EL (cell line): ENCODE measurements around the gene LNP1.
"Not testable (repeated sequence)": the region's sequence is repeated elsewhere in the genome, so short reads cannot be mapped to it uniquely, and the experiment has no call there.

Experiments
- DNase-seq: peaks from one replicate; pipeline ENCODE4 v3.0.0-alpha.2; 2016

The LNP1 gene

GRCh38 chr3:100437721-100438622, 36.6 kb downstream of the LNP1 start:
- no peak for DNase-seq

- no peak for DNase-seq
Observed at GRCh38 chr3:100438623-100438974, 37.3 kb downstream of the LNP1 start.

GRCh38 chr3:100440895-100441294, 39.6 kb downstream of the LNP1 start:
- no peak for DNase-seq

- no peak for DNase-seq
Observed at GRCh38 chr3:100443690-100444089, 42.4 kb downstream of the LNP1 start.

- DNase-seq: not testable (repeated sequence)
Observed at GRCh38 chr3:100447067-100447466, 45.7 kb downstream of the LNP1 start.

- no peak for DNase-seq
Observed at GRCh38 chr3:100448079-100448478, 46.7 kb downstream of the LNP1 start.

- DNase-seq: no peak
Observed at GRCh38 chr3:100449214-100449613, 47.9 kb downstream of the LNP1 start.

GRCh38 chr3:100454677-100455076, 53.3 kb downstream of the LNP1 start:
- DNase-seq: no peak

- no peak for DNase-seq
Observed at GRCh38 chr3:100455841-100456550, 54.7 kb downstream of the LNP1 start.

GRCh38 chr3:100456745-100457144, 55.4 kb downstream of the LNP1 start:
- DNase-seq: no peak

GRCh38 chr3:100457811-100458210, 56.5 kb downstream of the LNP1 start:
- no peak for DNase-seq

- no peak for DNase-seq
Observed at GRCh38 chr3:100458814-100459213, 57.5 kb downstream of the LNP1 start.

GRCh38 chr3:100463002-100463401, 61.7 kb downstream of the LNP1 start:
- DNase-seq: peak; percentile 72

- no peak for DNase-seq
Observed at GRCh38 chr3:100463646-100464155, 62.4 kb downstream of the LNP1 start.

GRCh38 chr3:100465892-100466777, 64.8 kb downstream of the LNP1 start:
- no peak for DNase-seq

GRCh38 chr3:100467133-100467532, 65.8 kb downstream of the LNP1 start:
- no peak for DNase-seq

- DNase-seq: no peak
Observed at GRCh38 chr3:100468676-100469075, 67.3 kb downstream of the LNP1 start.

GRCh38 chr3:100470951-100471350, 69.6 kb downstream of the LNP1 start:
- DNase-seq: no peak

GRCh38 chr3:100471444-100471843, 70.1 kb downstream of the LNP1 start:
- DNase-seq: no peak

GRCh38 chr3:100477851-100478360, 76.6 kb downstream of the LNP1 start:
- DNase-seq: not testable (repeated sequence)

GRCh38 chr3:100478521-100478920, 77.2 kb downstream of the LNP1 start:
- DNase-seq: not testable (repeated sequence)

GRCh38 chr3:100480081-100480480, 78.7 kb downstream of the LNP1 start:
- DNase-seq: no peak

GRCh38 chr3:100482176-100482575, 80.8 kb downstream of the LNP1 start:
- no peak for DNase-seq
